22Rv1 (cell line): ENCODE measurements around the gene GALNT12.

Experiments
- H3K27ac ChIP-seq: fragments of 450-650 bp; 2 replicates; pipeline ENCODE4 v1.5.1; 2017
- CTCF ChIP-seq: fragments of 450-650 bp; IDR thresholded peaks from 2 replicates; pipeline ENCODE4 v1.5.1; 2017; ENCODE audit warnings: mild to moderate bottlenecking
- ZFX ChIP-seq: fragments of 450-650 bp; IDR thresholded peaks from 2 replicates; pipeline ENCODE4 v1.6.1; 2017; ENCODE audit warnings: antibody characterized with exemption, borderline replicate concordance

GALNT12 gene

GRCh38 chr9:98865284-98865875 lies 57.9 kb downstream of the GALNT12 start:
- H3K27ac ChIP-seq: no peak overlapping the region
- no peak for TF ChIP-seq ZFX
- TF ChIP-seq CTCF: no peak

DNA sequence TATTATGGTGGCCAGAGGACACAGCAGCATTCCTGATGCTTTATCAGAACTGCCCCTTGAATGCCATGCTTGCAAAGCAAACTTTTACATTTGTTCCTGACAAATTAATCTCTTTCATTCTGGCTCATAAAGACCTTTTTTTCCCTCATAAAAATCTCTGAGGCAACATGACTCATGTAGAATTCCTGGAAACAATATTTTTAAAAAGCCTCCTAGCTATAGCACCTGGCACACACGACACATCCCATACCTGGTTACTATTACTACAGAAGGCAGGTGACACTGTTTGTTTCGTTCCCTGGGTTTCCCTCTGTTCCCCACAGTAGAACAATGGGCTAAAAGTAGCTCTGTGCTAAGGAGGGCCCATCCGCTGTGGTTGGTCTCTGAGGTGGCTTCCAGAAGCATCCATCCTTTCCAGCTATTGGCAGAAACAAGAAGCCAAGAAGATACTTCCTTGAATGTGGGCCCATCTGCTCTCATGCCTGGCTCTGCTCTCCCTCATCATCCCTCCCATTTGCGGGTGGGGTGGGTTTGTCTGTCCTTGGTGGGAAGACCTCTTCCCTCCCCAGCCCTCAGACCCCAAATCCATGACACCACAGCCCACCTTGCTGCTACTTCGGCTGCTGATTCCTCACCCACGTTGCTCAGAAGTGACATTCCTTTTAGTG lies 59.1 kb downstream of the GALNT12 start:
- H3K27ac ChIP-seq: no peak overlapping the region
- TF ChIP-seq ZFX: no peak
- no peak for TF ChIP-seq CTCF

GRCh38 chr9:98867103-98867428 lies 59.6 kb downstream of the GALNT12 start:
- TF ChIP-seq CTCF: no peak
- no peak for TF ChIP-seq ZFX
- H3K27ac ChIP-seq: no peak overlapping the region

DNA sequence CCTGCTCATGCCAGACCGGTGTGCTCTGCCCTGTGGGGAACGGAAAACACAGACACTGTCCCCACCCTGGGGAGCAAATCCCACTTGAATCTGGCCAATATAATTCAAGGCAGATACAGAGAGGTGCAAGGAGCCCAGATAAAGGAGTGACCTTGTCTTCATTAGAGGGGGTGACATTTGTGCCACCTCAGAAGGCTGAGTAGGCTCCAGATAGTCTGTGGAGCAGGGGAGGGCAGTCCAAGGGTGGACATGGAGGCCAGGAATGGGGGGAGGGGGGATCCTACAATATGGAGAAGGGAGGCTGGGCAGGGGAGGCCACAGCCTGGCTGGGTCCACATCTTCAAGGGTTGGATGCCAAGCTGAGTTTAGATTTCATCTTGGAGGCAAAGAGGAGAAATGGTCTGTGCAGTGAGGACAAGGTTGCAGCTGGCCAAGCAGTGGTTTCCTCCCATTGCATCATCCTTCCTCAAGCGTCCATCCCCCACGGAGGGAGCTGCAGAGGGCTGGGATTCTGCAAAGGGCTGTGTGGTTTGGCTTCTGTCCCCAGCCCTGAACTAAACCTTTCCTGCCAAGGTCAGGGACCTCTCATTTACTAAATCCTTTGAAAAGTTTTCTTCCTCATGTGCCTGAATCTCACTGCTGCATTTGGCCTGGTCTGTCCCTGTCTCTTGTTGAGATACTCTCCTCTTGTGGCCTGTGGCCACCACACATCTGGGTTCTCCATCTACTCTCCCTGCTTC lies 60.1 kb downstream of the GALNT12 start:
- no peak for TF ChIP-seq ZFX
- no peak for TF ChIP-seq CTCF
- H3K27ac ChIP-seq: no peak overlapping the region

- no peak overlapping the region for H3K27ac ChIP-seq
- no peak for TF ChIP-seq ZFX
- no peak for TF ChIP-seq CTCF
These were observed 61.7 kb downstream of the GALNT12 start for GRCh38 chr9:98869078-98869745.

DNA sequence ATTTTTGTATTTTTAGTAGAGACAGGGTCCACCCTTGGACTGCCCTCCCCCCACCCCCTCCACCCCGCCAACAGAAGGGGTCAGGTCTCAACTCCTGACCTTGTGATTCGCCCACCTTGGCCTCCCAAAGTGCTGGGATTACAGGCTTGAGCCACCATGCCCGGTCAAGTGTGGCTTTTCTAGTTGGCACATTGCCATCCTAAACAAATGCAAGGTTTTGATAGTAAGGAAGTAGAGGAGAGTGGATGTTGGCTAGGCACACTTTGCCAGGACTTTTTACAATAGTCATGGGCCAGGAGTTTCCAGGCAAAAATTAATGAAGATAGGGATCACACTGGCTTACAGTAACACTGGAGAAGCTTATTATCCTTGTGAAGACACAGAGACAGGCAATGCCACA lies 62.4 kb downstream of the GALNT12 start:
- no peak overlapping the region for H3K27ac ChIP-seq
- no peak for TF ChIP-seq CTCF
- no peak for TF ChIP-seq ZFX
